Measurements from ENCODE around the gene HUS1.

HUS1 gene

GRCh38 chr7:47979145-47979831 is at the start of gene HUS1:
HUS1 (minus strand) TSS chr7:47979615; CDS start chr7:47979519, 96 bp downstream.
- Histone ChIP-seq H3K9me3 (ENCODE audit: control insufficient read depth, low read length) (no peaks in the 10 kb centered on the region), H3K4me1 (ENCODE audit: control insufficient read depth, insufficient read depth, low read length) (peaks cover 22% of the 10 kb centered on the region), H3K9ac (ENCODE audit: low read length) (peak within 1 kb of the TSS; percentile 91), H3K4me3 (ENCODE audit: low read length) (peak within 1 kb of the TSS; percentile 93), H3K27me3 (replicated peaks; ENCODE audit: control insufficient read depth, insufficient read depth, low read length) (no peaks in the 10 kb centered on the region), H3K36me3 (ENCODE audit: control insufficient read depth, insufficient read depth, low read length, severe bottlenecking) (peaks cover 37% of the 10 kb centered on the region)
- peak; percentile 92 for DNase-seq (ENCODE audit: low read depth)

DNA sequence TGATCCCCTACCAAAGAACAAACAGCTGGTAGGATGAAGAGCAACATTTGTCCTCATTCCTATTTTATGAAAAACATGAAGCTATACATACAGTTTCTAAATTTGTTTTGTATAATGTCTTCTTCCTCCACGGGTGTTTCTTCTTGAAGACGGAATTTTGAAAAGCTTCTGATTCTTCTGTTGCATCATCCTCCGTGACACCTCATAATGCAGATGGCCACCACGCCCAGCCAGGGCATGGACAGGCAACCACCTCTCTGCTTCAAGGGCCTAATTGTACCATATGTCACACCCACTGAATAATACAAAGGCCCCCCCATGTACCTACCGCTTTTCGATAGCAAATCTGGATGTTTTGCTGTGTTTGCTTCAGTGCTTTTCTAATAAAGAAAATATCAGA is 49.5 kb upstream of the HUS1 start, which contains the start of gene SUN3:
TSS of gene SUN3 (minus strand) at position 170 of the 400 bp plus-strand sequence. CDS start at position 1, 169 bp downstream.
- no peak within 1 kb of the TSS for H3K9ac ChIP-seq (ENCODE audit: low read length)
- DNase-seq (ENCODE audit: low read depth): no peak
- H3K27me3 ChIP-seq (replicated peaks; ENCODE audit: control insufficient read depth, insufficient read depth, low read length): peaks cover 3% of the 10 kb centered on the region
- H3K36me3 ChIP-seq (ENCODE audit: control insufficient read depth, insufficient read depth, low read length, severe bottlenecking): no peaks in the 10 kb centered on the region
- no peaks in the 10 kb centered on the region for H3K4me1 ChIP-seq (ENCODE audit: control insufficient read depth, insufficient read depth, low read length)
- no peak within 1 kb of the TSS for H3K4me3 ChIP-seq (ENCODE audit: low read length)
- H3K9me3 ChIP-seq (ENCODE audit: control insufficient read depth, low read length): peaks cover 16% of the 10 kb centered on the region

GRCh38 chr7:48025624-48026023 is 46.2 kb upstream of the HUS1 start:
- H3K4me3 ChIP-seq (ENCODE audit: low read length): no peak overlapping the region
- DNase-seq (ENCODE audit: low read depth): no peak
- no peaks in the 10 kb centered on the region for H3K36me3 ChIP-seq (ENCODE audit: control insufficient read depth, insufficient read depth, low read length, severe bottlenecking)
- H3K9ac ChIP-seq (ENCODE audit: low read length): no peak overlapping the region
- H3K4me1 ChIP-seq (ENCODE audit: control insufficient read depth, insufficient read depth, low read length): no peaks in the 10 kb centered on the region
- H3K27me3 ChIP-seq (replicated peaks; ENCODE audit: control insufficient read depth, insufficient read depth, low read length): no peaks in the 10 kb centered on the region
- peaks cover 34% of the 10 kb centered on the region for H3K9me3 ChIP-seq (ENCODE audit: control insufficient read depth, low read length)

- H3K9me3 ChIP-seq (ENCODE audit: control insufficient read depth, low read length): peaks cover 21% of the 10 kb centered on the region
- no peak overlapping the region for H3K4me3 ChIP-seq (ENCODE audit: low read length)
- H3K27me3 ChIP-seq (replicated peaks; ENCODE audit: control insufficient read depth, insufficient read depth, low read length): no peaks in the 10 kb centered on the region
- no peak overlapping the region for H3K9ac ChIP-seq (ENCODE audit: low read length)
- DNase-seq (ENCODE audit: low read depth): no peak
- no peaks in the 10 kb centered on the region for H3K4me1 ChIP-seq (ENCODE audit: control insufficient read depth, insufficient read depth, low read length)
- no peaks in the 10 kb centered on the region for H3K36me3 ChIP-seq (ENCODE audit: control insufficient read depth, insufficient read depth, low read length, severe bottlenecking)
Measured at GRCh38 chr7:48017674-48018073, 38.3 kb upstream of the HUS1 start.

DNA sequence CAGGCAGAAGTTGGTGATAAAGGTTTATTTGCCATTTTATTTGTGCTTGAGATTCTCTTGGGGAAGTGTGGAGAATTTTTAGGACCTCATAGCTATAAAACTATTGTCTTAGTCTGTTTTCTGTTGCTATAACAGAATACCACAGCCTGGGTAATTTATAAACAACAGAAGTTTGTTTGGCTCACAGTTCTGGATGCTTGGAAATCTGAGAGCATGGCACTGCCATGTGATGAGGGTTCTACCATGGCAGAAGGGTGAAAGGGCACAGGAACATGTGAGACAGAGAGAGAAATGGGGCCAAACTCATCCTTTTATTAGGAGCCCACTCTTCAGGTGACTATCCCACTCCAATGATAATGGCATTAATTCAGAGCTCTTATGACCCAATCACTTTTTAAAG is 37.2 kb upstream of the HUS1 start:
- no peak overlapping the region for H3K4me3 ChIP-seq (ENCODE audit: low read length)
- DNase-seq (ENCODE audit: low read depth): no peak
- H3K9me3 ChIP-seq (ENCODE audit: control insufficient read depth, low read length): peaks cover 16% of the 10 kb centered on the region
- H3K9ac ChIP-seq (ENCODE audit: low read length): no peak overlapping the region
- H3K27me3 ChIP-seq (replicated peaks; ENCODE audit: control insufficient read depth, insufficient read depth, low read length): no peaks in the 10 kb centered on the region
- H3K36me3 ChIP-seq (ENCODE audit: control insufficient read depth, insufficient read depth, low read length, severe bottlenecking): no peaks in the 10 kb centered on the region
- no peaks in the 10 kb centered on the region for H3K4me1 ChIP-seq (ENCODE audit: control insufficient read depth, insufficient read depth, low read length)

GRCh38 chr7:48011951-48012350 is 32.5 kb upstream of the HUS1 start:
- DNase-seq (ENCODE audit: low read depth): no peak
- Histone ChIP-seq H3K27me3 (replicated peaks; ENCODE audit: control insufficient read depth, insufficient read depth, low read length) (no peaks in the 10 kb centered on the region), H3K4me1 (ENCODE audit: control insufficient read depth, insufficient read depth, low read length) (no peaks in the 10 kb centered on the region), H3K4me3 (ENCODE audit: low read length) (no peak overlapping the region), H3K9me3 (ENCODE audit: control insufficient read depth, low read length) (no peaks in the 10 kb centered on the region), H3K36me3 (ENCODE audit: control insufficient read depth, insufficient read depth, low read length, severe bottlenecking) (no peaks in the 10 kb centered on the region), H3K9ac (ENCODE audit: low read length) (no peak overlapping the region)

GRCh38 chr7:48011323-48011722 is 31.9 kb upstream of the HUS1 start:
- Histone ChIP-seq H3K4me3 (ENCODE audit: low read length) (no peak overlapping the region), H3K36me3 (ENCODE audit: control insufficient read depth, insufficient read depth, low read length, severe bottlenecking) (no peaks in the 10 kb centered on the region), H3K9ac (ENCODE audit: low read length) (no peak overlapping the region), H3K4me1 (ENCODE audit: control insufficient read depth, insufficient read depth, low read length) (no peaks in the 10 kb centered on the region), H3K27me3 (replicated peaks; ENCODE audit: control insufficient read depth, insufficient read depth, low read length) (no peaks in the 10 kb centered on the region), H3K9me3 (ENCODE audit: control insufficient read depth, low read length) (no peaks in the 10 kb centered on the region)
- no peak for DNase-seq (ENCODE audit: low read depth)

DNA sequence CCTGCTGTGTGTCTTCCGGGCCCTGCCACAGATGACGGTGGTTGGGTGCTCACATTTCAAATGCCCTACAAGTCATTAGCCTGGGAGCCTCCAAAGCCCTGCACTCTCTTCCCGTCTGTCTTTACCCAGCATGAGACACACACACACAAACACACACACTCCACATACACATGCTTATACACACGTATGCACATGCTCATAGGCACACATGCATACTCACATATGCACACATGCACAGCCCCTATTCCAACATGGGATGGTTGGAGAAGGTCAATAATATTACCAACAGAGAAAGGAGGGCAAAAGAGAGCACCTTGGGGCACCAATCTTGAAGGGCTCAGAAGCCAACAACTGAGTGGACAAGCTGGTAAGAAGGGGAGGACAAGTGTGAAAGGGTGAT is 30.5 kb upstream of the HUS1 start:
- DNase-seq (ENCODE audit: low read depth): no peak
- no peaks in the 10 kb centered on the region for H3K36me3 ChIP-seq (ENCODE audit: control insufficient read depth, insufficient read depth, low read length, severe bottlenecking)

DNA sequence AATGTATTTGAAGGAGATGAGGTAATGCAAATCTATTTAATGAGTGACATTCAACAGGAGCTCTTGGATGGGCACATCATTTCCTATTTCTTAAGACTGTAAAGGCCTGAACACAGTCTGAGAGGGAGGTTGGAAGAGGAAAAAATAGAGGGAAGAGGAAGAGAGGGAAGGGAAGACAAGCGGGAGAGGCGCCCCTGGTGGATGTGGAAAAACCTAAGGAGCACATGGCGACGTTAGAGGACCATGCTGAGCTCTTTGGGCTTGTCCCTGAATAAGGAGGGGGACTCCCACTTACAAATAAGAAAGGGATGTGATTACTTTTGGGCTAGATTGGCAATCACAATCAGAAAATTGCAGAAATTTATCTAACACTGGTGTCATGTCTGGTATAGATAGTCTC is 29.8 kb upstream of the HUS1 start:
- Histone ChIP-seq H3K4me3 (ENCODE audit: low read length) (no peak overlapping the region), H3K27me3 (replicated peaks; ENCODE audit: control insufficient read depth, insufficient read depth, low read length) (no peaks in the 10 kb centered on the region), H3K4me1 (ENCODE audit: control insufficient read depth, insufficient read depth, low read length) (no peaks in the 10 kb centered on the region), H3K9ac (ENCODE audit: low read length) (no peak overlapping the region), H3K36me3 (ENCODE audit: control insufficient read depth, insufficient read depth, low read length, severe bottlenecking) (no peaks in the 10 kb centered on the region), H3K9me3 (ENCODE audit: control insufficient read depth, low read length) (no peaks in the 10 kb centered on the region)
- no peak for DNase-seq (ENCODE audit: low read depth)

More for the DNA sequence above, 30.5 kb upstream of the HUS1 start:
- H3K9me3 ChIP-seq (ENCODE audit: control insufficient read depth, low read length): no peaks in the 10 kb centered on the region
- H3K4me1 ChIP-seq (ENCODE audit: control insufficient read depth, insufficient read depth, low read length): no peaks in the 10 kb centered on the region
- H3K4me3 ChIP-seq (ENCODE audit: low read length): no peak overlapping the region
- no peaks in the 10 kb centered on the region for H3K27me3 ChIP-seq (replicated peaks; ENCODE audit: control insufficient read depth, insufficient read depth, low read length)
- no peak overlapping the region for H3K9ac ChIP-seq (ENCODE audit: low read length)

- H3K9me3 ChIP-seq (ENCODE audit: control insufficient read depth, low read length): no peaks in the 10 kb centered on the region
Measured at GRCh38 chr7:48006866-48007265, 27.5 kb upstream of the HUS1 start.

GRCh38 chr7:48004638-48005037 is 25.2 kb upstream of the HUS1 start:
- Histone ChIP-seq H3K9me3 (ENCODE audit: control insufficient read depth, low read length) (no peaks in the 10 kb centered on the region), H3K4me1 (ENCODE audit: control insufficient read depth, insufficient read depth, low read length) (no peaks in the 10 kb centered on the region), H3K36me3 (ENCODE audit: control insufficient read depth, insufficient read depth, low read length, severe bottlenecking) (no peaks in the 10 kb centered on the region), H3K9ac (ENCODE audit: low read length) (no peak overlapping the region), H3K4me3 (ENCODE audit: low read length) (no peak overlapping the region), H3K27me3 (replicated peaks; ENCODE audit: control insufficient read depth, insufficient read depth, low read length) (no peaks in the 10 kb centered on the region)
- DNase-seq (ENCODE audit: low read depth): no peak

More at GRCh38 chr7:48006866-48007265, 27.5 kb upstream of the HUS1 start:
- Histone ChIP-seq H3K9ac (ENCODE audit: low read length) (no peak overlapping the region), H3K4me3 (ENCODE audit: low read length) (no peak overlapping the region), H3K27me3 (replicated peaks; ENCODE audit: control insufficient read depth, insufficient read depth, low read length) (no peaks in the 10 kb centered on the region), H3K4me1 (ENCODE audit: control insufficient read depth, insufficient read depth, low read length) (no peaks in the 10 kb centered on the region), H3K36me3 (ENCODE audit: control insufficient read depth, insufficient read depth, low read length, severe bottlenecking) (no peaks in the 10 kb centered on the region)
- DNase-seq (ENCODE audit: low read depth): no peak

DNA sequence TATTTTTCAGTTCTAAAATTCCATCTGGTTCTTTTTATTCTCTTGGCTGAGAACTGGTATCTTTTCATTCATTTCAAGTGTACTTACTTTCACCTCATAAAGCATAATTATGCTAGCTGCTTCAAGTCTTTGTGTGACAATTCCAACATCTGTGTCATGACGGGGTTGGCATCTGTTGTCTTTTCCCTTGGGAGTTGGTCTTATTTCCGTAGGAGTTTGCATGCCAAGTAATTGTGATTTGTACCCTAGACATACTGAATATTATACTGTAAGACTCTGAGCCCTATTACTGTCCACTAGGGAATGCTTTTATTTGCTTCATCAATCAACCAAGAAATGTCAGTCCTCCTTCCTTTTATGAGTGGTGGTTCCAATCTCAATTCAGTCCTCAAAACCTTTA is 24.6 kb upstream of the HUS1 start:
- no peaks in the 10 kb centered on the region for H3K27me3 ChIP-seq (replicated peaks; ENCODE audit: control insufficient read depth, insufficient read depth, low read length)
- H3K4me1 ChIP-seq (ENCODE audit: control insufficient read depth, insufficient read depth, low read length): no peaks in the 10 kb centered on the region
- no peaks in the 10 kb centered on the region for H3K36me3 ChIP-seq (ENCODE audit: control insufficient read depth, insufficient read depth, low read length, severe bottlenecking)
- H3K9ac ChIP-seq (ENCODE audit: low read length): no peak overlapping the region
- no peak overlapping the region for H3K4me3 ChIP-seq (ENCODE audit: low read length)
- no peaks in the 10 kb centered on the region for H3K9me3 ChIP-seq (ENCODE audit: control insufficient read depth, low read length)
- no peak for DNase-seq (ENCODE audit: low read depth)

All from adipocyte (in vitro differentiated cells).